CD8-positive, alpha-beta memory T cell (primary cell): ENCODE measurements around the gene TTC28. TPM values are rescaled to one million over a fixed set of nuclear protein-coding genes. Genes with fewer than 3 reads are reported as not detected.
A peak's percentile ranks its signal among the peaks of the same experiment; 100 is the strongest.

ENCODE experiments used
- CTCF ChIA-PET: fragments of 350-600 bp; sonication (Branson Sonifier 250); formaldehyde crosslinking; loops from one replicate; lab custom pipeline; 2021; ENCODE audit warnings: antibody characterized with exemption; lab: Charles Lee
- POLR2A ChIA-PET: fragments of 350-600 bp; sonication (Branson Sonifier 250); formaldehyde crosslinking; loops from one replicate; lab custom pipeline; 2021; ENCODE audit warnings: antibody characterized with exemption; lab: Charles Lee
- DNase-seq, 5 donors: peaks; one replicate each; pipeline versions ENCODE4 v3.0.0 to v3.0.0-alpha.2; 2020 to 2022; ENCODE audit warnings: mixed read lengths in 1 of 5
- H3K27ac ChIP-seq: one replicate; pipeline ENCODE4 v1.7.0; 2013; ENCODE audit warnings: low read depth, mild to moderate bottlenecking, low read length, moderate library complexity
- H3K27me3 ChIP-seq: 2 replicates; pipeline ENCODE4 v1.7.0; 2013; ENCODE audit warnings: low read length, mild to moderate bottlenecking; ENCODE audit not compliant: insufficient read depth, poor library complexity, severe bottlenecking
- H3K36me3 ChIP-seq: 2 replicates; pipeline ENCODE4 v1.7.0; 2013; ENCODE audit warnings: mild to moderate bottlenecking, low read length, moderate library complexity; ENCODE audit not compliant: insufficient read depth
- H3K4me1 ChIP-seq: 2 replicates; pipeline ENCODE4 v1.7.0; 2013; ENCODE audit warnings: mild to moderate bottlenecking, low read length, moderate library complexity; ENCODE audit not compliant: insufficient read depth
- H3K4me3 ChIP-seq: 2 replicates; pipeline ENCODE4 v1.7.0; 2013; ENCODE audit warnings: mild to moderate bottlenecking, low read length
- H3K9me3 ChIP-seq: 2 replicates; pipeline ENCODE4 v1.7.0; 2013; ENCODE audit warnings: mild to moderate bottlenecking, low read length
- H3K27ac Mint-ChIP-seq, 8 donors: one replicate each; pipeline ENCODE4 v1.8.0; 2020 to 2021; ENCODE audit warnings: mixed read lengths in 8 of 8, mild to moderate bottlenecking in 6 of 8, inconsistent platforms in 3 of 8, moderate library complexity in 3 of 8
- H3K27me3 Mint-ChIP-seq, 2 donors: one replicate each; pipeline ENCODE4 v1.8.0; 2020 to 2021; ENCODE audit warnings: mixed read lengths in 2 of 2, mild to moderate bottlenecking in 1 of 2, moderate library complexity in 1 of 2
- H3K36me3 Mint-ChIP-seq, 3 donors: one replicate each; pipeline ENCODE4 v1.8.0; 2020 to 2021; ENCODE audit warnings: mixed read lengths in 3 of 3, inconsistent platforms in 1 of 3, mild to moderate bottlenecking in 1 of 3
- H3K4me1 Mint-ChIP-seq, 3 donors: one replicate each; pipeline ENCODE4 v1.8.0; 2020 to 2021; ENCODE audit warnings: mixed read lengths in 3 of 3, inconsistent platforms in 1 of 3, mild to moderate bottlenecking in 1 of 3
- H3K4me3 Mint-ChIP-seq, 7 donors: one replicate each; pipeline ENCODE4 v1.8.0; 2020 to 2021; ENCODE audit warnings: mixed read lengths in 7 of 7, mild to moderate bottlenecking in 6 of 7, moderate library complexity in 4 of 7, inconsistent platforms in 2 of 7
- H3K9me3 Mint-ChIP-seq, 5 donors: one replicate each; pipeline ENCODE4 v1.8.0; 2020 to 2022; ENCODE audit warnings: mixed read lengths in 5 of 5, mild to moderate bottlenecking in 3 of 5, moderate library complexity in 2 of 5, inconsistent platforms in 1 of 5
- polyA plus RNA-seq: library from polyadenylated mRNA; unstranded; fragments of 300-500 nt; fragmentation: Illumina TruSeq; gene quantifications from one replicate; pipeline ENCODE4 v1.2.3, GENCODE V29; 2021
- total RNA-seq, 2 experiments: library from RNA; stranded (reverse); gene quantifications; one replicate each; pipeline ENCODE4 v1.2.3, GENCODE V29; 2021

The TTC28 gene
- total and polyA plus RNA-seq, 3 experiments from 2014 or later, result 0.24 to 0.60 (median 0.51) TPM

- no peaks in the 10 kb centered on the region for H3K9me3 ChIP-seq
- H3K4me3 ChIP-seq, result no peak overlapping the region
- no peaks in the 10 kb centered on the region for H3K27me3 ChIP-seq
- H3K27me3 Mint-ChIP-seq, result no peaks in the 10 kb centered on the region
- no peak for DNase-seq
- H3K27ac ChIP-seq, result no peak overlapping the region
- no peak overlapping the region for H3K4me3 Mint-ChIP-seq
- H3K36me3 ChIP-seq, result no peaks in the 10 kb centered on the region
- no peak overlapping the region for H3K27ac Mint-ChIP-seq
- H3K4me1 Mint-ChIP-seq, result no peaks in the 10 kb centered on the region
- H3K36me3 Mint-ChIP-seq, result peaks cover 6 to 24% (median 18%) of the 10 kb centered on the region in 3 donors
- ChIA-PET CTCF (no interaction called here), POLR2A (no interaction called here)
- H3K9me3 Mint-ChIP-seq, result no peaks in the 10 kb centered on the region
- no peaks in the 10 kb centered on the region for H3K4me1 ChIP-seq
These were observed 706.6 kb downstream of the TTC28 start for GRCh38 chr22:27972732-27973698.

- Histone ChIP-seq H3K27me3 (no peaks in the 10 kb centered on the region), H3K4me3 (no peak overlapping the region), H3K36me3 (no peaks in the 10 kb centered on the region), H3K9me3 (no peaks in the 10 kb centered on the region), H3K4me1 (no peaks in the 10 kb centered on the region), H3K27ac (no peak overlapping the region)
- no peak overlapping the region for H3K4me3 Mint-ChIP-seq
- H3K4me1 Mint-ChIP-seq, result no peaks in the 10 kb centered on the region
- DNase-seq, result no peak
- no peaks in the 10 kb centered on the region for H3K27me3 Mint-ChIP-seq
- no peaks in the 10 kb centered on the region for H3K9me3 Mint-ChIP-seq
- POLR2A ChIA-PET, result no interaction called here
- H3K27ac Mint-ChIP-seq, result peak overlapping the region in 2 of 8 donors; percentile 0 to 5
- CTCF ChIA-PET, result interaction anchor here (0.7 kb wide), 1 partner anchor 48 kb away, joined by 3 read pairs; no protein-coding TSS in a partner anchor
- H3K36me3 Mint-ChIP-seq, result peaks cover 6 to 24% (median 18%) of the 10 kb centered on the region in 3 donors
These were observed 707.7 kb downstream of the TTC28 start for GRCh38 chr22:27971926-27972325.

GRCh38 chr22:27970596-27971220 is 708.9 kb downstream of the TTC28 start:
- CTCF ChIA-PET, result no interaction called here

GRCh38 chr22:27966168-27967064 is 713.2 kb downstream of the TTC28 start:
- no peak for DNase-seq
- Mint-ChIP-seq H3K4me1 (no peaks in the 10 kb centered on the region), H3K36me3 (peaks cover 4 to 16% (median 13%) of the 10 kb centered on the region in 3 donors), H3K4me3 (no peak overlapping the region), H3K27me3 (peaks cover 0 to 1% of the 10 kb centered on the region in 2 donors), H3K27ac (peak overlapping the region in 1 of 8 donors; percentile 56), H3K9me3 (no peaks in the 10 kb centered on the region)
- Histone ChIP-seq H3K27ac (no peak overlapping the region), H3K9me3 (no peaks in the 10 kb centered on the region), H3K36me3 (no peaks in the 10 kb centered on the region), H3K4me1 (no peaks in the 10 kb centered on the region), H3K27me3 (no peaks in the 10 kb centered on the region), H3K4me3 (no peak overlapping the region)
- POLR2A ChIA-PET, result no interaction called here
- CTCF ChIA-PET, result no interaction called here

More at GRCh38 chr22:27970596-27971220, 708.9 kb downstream of the TTC28 start:
- Histone ChIP-seq H3K27ac (no peak overlapping the region), H3K4me3 (no peak overlapping the region), H3K9me3 (no peaks in the 10 kb centered on the region), H3K4me1 (no peaks in the 10 kb centered on the region), H3K36me3 (no peaks in the 10 kb centered on the region), H3K27me3 (no peaks in the 10 kb centered on the region)
- peaks cover 0 to 1% of the 10 kb centered on the region in 2 donors for H3K27me3 Mint-ChIP-seq
- no peaks in the 10 kb centered on the region for H3K4me1 Mint-ChIP-seq
- H3K4me3 Mint-ChIP-seq, result no peak overlapping the region
- H3K36me3 Mint-ChIP-seq, result peaks cover 6 to 24% (median 18%) of the 10 kb centered on the region in 3 donors
- POLR2A ChIA-PET, result no interaction called here
- DNase-seq, result no peak
- no peaks in the 10 kb centered on the region for H3K9me3 Mint-ChIP-seq
- H3K27ac Mint-ChIP-seq, result no peak overlapping the region

GRCh38 chr22:27962268-27963044 is 717.2 kb downstream of the TTC28 start:
- Mint-ChIP-seq H3K9me3 (no peaks in the 10 kb centered on the region), H3K27ac (peak overlapping the region in 1 of 8 donors; percentile 29), H3K27me3 (peaks cover 0 to 1% of the 10 kb centered on the region in 2 donors), H3K4me3 (no peak overlapping the region), H3K36me3 (peaks cover 0 to 7% (median 5%) of the 10 kb centered on the region in 3 donors), H3K4me1 (no peaks in the 10 kb centered on the region)
- H3K27me3 ChIP-seq, result no peaks in the 10 kb centered on the region
- CTCF ChIA-PET, result no interaction called here
- H3K27ac ChIP-seq, result no peak overlapping the region
- H3K4me1 ChIP-seq, result no peaks in the 10 kb centered on the region
- H3K4me3 ChIP-seq, result no peak overlapping the region
- no peak for DNase-seq
- H3K36me3 ChIP-seq, result no peaks in the 10 kb centered on the region
- POLR2A ChIA-PET, result no interaction called here
- no peaks in the 10 kb centered on the region for H3K9me3 ChIP-seq

GRCh38 chr22:27961680-27962079 is 718.0 kb downstream of the TTC28 start:
- H3K4me3 ChIP-seq, result no peak overlapping the region
- Mint-ChIP-seq H3K9me3 (no peaks in the 10 kb centered on the region), H3K36me3 (peaks cover 1 to 8% (median 7%) of the 10 kb centered on the region in 3 donors), H3K27ac (peak overlapping the region in 1 of 8 donors; percentile 49), H3K27me3 (peaks cover 0 to 1% of the 10 kb centered on the region in 2 donors), H3K4me3 (no peak overlapping the region), H3K4me1 (no peaks in the 10 kb centered on the region)
- H3K36me3 ChIP-seq, result no peaks in the 10 kb centered on the region
- no peak overlapping the region for H3K27ac ChIP-seq
- no peak for DNase-seq
- H3K9me3 ChIP-seq, result no peaks in the 10 kb centered on the region
- ChIA-PET CTCF (interaction anchor here (1.0 kb wide), 1 partner anchor 16 kb away, joined by 3 read pairs; no protein-coding TSS in a partner anchor), POLR2A (no interaction called here)
- H3K4me1 ChIP-seq, result no peaks in the 10 kb centered on the region
- H3K27me3 ChIP-seq, result no peaks in the 10 kb centered on the region

GRCh38 chr22:27961182-27961581 is 718.5 kb downstream of the TTC28 start:
- no peak overlapping the region for H3K4me3 Mint-ChIP-seq

More at GRCh38 chr22:27961182-27961581, 718.5 kb downstream of the TTC28 start:
- ChIA-PET CTCF (interaction anchor here (1.0 kb wide), 1 partner anchor 16 kb away, joined by 3 read pairs; no protein-coding TSS in a partner anchor), POLR2A (no interaction called here)
- H3K36me3 ChIP-seq, result no peaks in the 10 kb centered on the region
- H3K36me3 Mint-ChIP-seq, result peaks cover 1 to 8% (median 7%) of the 10 kb centered on the region in 3 donors
- no peaks in the 10 kb centered on the region for H3K4me1 Mint-ChIP-seq
- H3K9me3 ChIP-seq, result no peaks in the 10 kb centered on the region
- H3K27me3 Mint-ChIP-seq, result peaks cover 0 to under 1% of the 10 kb centered on the region in 2 donors
- no peak for DNase-seq
- H3K27ac ChIP-seq, result no peak overlapping the region
- no peaks in the 10 kb centered on the region for H3K4me1 ChIP-seq
- no peaks in the 10 kb centered on the region for H3K27me3 ChIP-seq
- no peak overlapping the region for H3K27ac Mint-ChIP-seq
- no peaks in the 10 kb centered on the region for H3K9me3 Mint-ChIP-seq
- no peak overlapping the region for H3K4me3 ChIP-seq
